KOPT-K1 (cell line): ENCODE results near the gene RAB14.

Source experiments
- H3K27ac ChIP-seq: fragments of 200-600 bp; sonication (generic); 2 replicates; pipeline ENCODE4 v1.5.1; 2016; ENCODE audit warnings: antibody characterized with exemption, mild to moderate bottlenecking, low read depth, low read length; ENCODE audit not compliant: poor library complexity, severe bottlenecking
- H3K36me3 ChIP-seq: fragments of 200-600 bp; sonication (generic); 2 replicates; pipeline ENCODE4 v1.5.1; 2017; ENCODE audit warnings: antibody characterized with exemption, mild to moderate bottlenecking, low read length, moderate library complexity; ENCODE audit not compliant: insufficient read depth
- H3K9me3 ChIP-seq: fragments of 200-600 bp; sonication (generic); 2 replicates; pipeline ENCODE4 v1.5.1; 2017; ENCODE audit warnings: antibody characterized with exemption, low read length, mild to moderate bottlenecking; ENCODE audit not compliant: insufficient read depth, poor library complexity, severe bottlenecking

RAB14 gene

GRCh38 chr9:121169094-121169601 lies 32.5 kb downstream of the RAB14 start:
- Histone ChIP-seq H3K36me3 (peaks cover 89% of the 10 kb centered on the region), H3K27ac (no peak overlapping the region), H3K9me3 (no peaks in the 10 kb centered on the region)

- Histone ChIP-seq H3K9me3 (no peaks in the 10 kb centered on the region), H3K36me3 (peaks cover 89% of the 10 kb centered on the region), H3K27ac (no peak overlapping the region)
Measured at GRCh38 chr9:121168052-121168451, 33.6 kb downstream of the RAB14 start.

- peaks cover 100% of the 10 kb centered on the region for H3K36me3 ChIP-seq
- H3K27ac ChIP-seq: no peak overlapping the region
- H3K9me3 ChIP-seq: no peaks in the 10 kb centered on the region
Measured at GRCh38 chr9:121160025-121160424, 41.6 kb downstream of the RAB14 start.

- H3K36me3 ChIP-seq: peaks cover 100% of the 10 kb centered on the region
- H3K27ac ChIP-seq: no peak overlapping the region
- no peaks in the 10 kb centered on the region for H3K9me3 ChIP-seq
Measured at GRCh38 chr9:121157939-121158338, 43.7 kb downstream of the RAB14 start.

- Histone ChIP-seq H3K9me3 (no peaks in the 10 kb centered on the region), H3K36me3 (peaks cover 100% of the 10 kb centered on the region), H3K27ac (no peak overlapping the region)
Measured at GRCh38 chr9:121156263-121156731, 45.4 kb downstream of the RAB14 start.

GRCh38 chr9:121154782-121155181 lies 46.9 kb downstream of the RAB14 start:
- H3K9me3 ChIP-seq: no peaks in the 10 kb centered on the region
- H3K36me3 ChIP-seq: peaks cover 100% of the 10 kb centered on the region
- H3K27ac ChIP-seq: no peak overlapping the region

- no peak overlapping the region for H3K27ac ChIP-seq
- no peaks in the 10 kb centered on the region for H3K9me3 ChIP-seq
- H3K36me3 ChIP-seq: peaks cover 100% of the 10 kb centered on the region
Measured at GRCh38 chr9:121153642-121154041, 48.0 kb downstream of the RAB14 start.

- Histone ChIP-seq H3K36me3 (peaks cover 100% of the 10 kb centered on the region), H3K27ac (no peak overlapping the region)
Measured at GRCh38 chr9:121150188-121150587, 51.5 kb downstream of the RAB14 start.

GRCh38 chr9:121144482-121144881 lies 57.2 kb downstream of the RAB14 start:
- Histone ChIP-seq H3K9me3 (no peaks in the 10 kb centered on the region), H3K36me3 (peaks cover 100% of the 10 kb centered on the region), H3K27ac (no peak overlapping the region)

More at GRCh38 chr9:121150188-121150587, 51.5 kb downstream of the RAB14 start:
- H3K9me3 ChIP-seq: no peaks in the 10 kb centered on the region

- Histone ChIP-seq H3K27ac (no peak overlapping the region), H3K9me3 (no peaks in the 10 kb centered on the region), H3K36me3 (peaks cover 100% of the 10 kb centered on the region)
Measured at GRCh38 chr9:121143771-121144170, 57.9 kb downstream of the RAB14 start.

- Histone ChIP-seq H3K36me3 (peaks cover 100% of the 10 kb centered on the region), H3K9me3 (no peaks in the 10 kb centered on the region), H3K27ac (no peak overlapping the region)
Measured at GRCh38 chr9:121141706-121142105, 60.0 kb downstream of the RAB14 start.

- H3K36me3 ChIP-seq: peaks cover 100% of the 10 kb centered on the region
- no peaks in the 10 kb centered on the region for H3K9me3 ChIP-seq
- H3K27ac ChIP-seq: no peak overlapping the region
Measured at GRCh38 chr9:121141306-121141705, 60.4 kb downstream of the RAB14 start.

- H3K27ac ChIP-seq: no peak overlapping the region
- H3K36me3 ChIP-seq: peaks cover 100% of the 10 kb centered on the region
- H3K9me3 ChIP-seq: no peaks in the 10 kb centered on the region
Measured at GRCh38 chr9:121140162-121140561, 61.5 kb downstream of the RAB14 start.

GRCh38 chr9:121138973-121139372 lies 62.7 kb downstream of the RAB14 start:
- no peaks in the 10 kb centered on the region for H3K9me3 ChIP-seq
- H3K27ac ChIP-seq: no peak overlapping the region
- peaks cover 100% of the 10 kb centered on the region for H3K36me3 ChIP-seq

- Histone ChIP-seq H3K27ac (no peak overlapping the region), H3K36me3 (peaks cover 100% of the 10 kb centered on the region), H3K9me3 (no peaks in the 10 kb centered on the region)
Measured at GRCh38 chr9:121138561-121138960, 63.1 kb downstream of the RAB14 start.

GRCh38 chr9:121135642-121136041 lies 66.0 kb downstream of the RAB14 start:
- peaks cover 78% of the 10 kb centered on the region for H3K36me3 ChIP-seq

More at GRCh38 chr9:121135642-121136041, 66.0 kb downstream of the RAB14 start:
- H3K9me3 ChIP-seq: no peaks in the 10 kb centered on the region
- no peak overlapping the region for H3K27ac ChIP-seq
